Sigmoid colon (tissue), 4 donors: Measurements from ENCODE around the gene BLOC1S6.

ENCODE experiments used
- CTCF ChIP-seq, 4 experiments: fragments of 450-650 bp in 3 of 4; fragments of 200-600 bp in 1 of 4; IDR thresholded peaks; one replicate each; pipeline ENCODE4 v1.5.1; 2016 to 2019; ENCODE audit warnings: antibody characterized with exemption in 4 of 4, mild to moderate bottlenecking in 3 of 4, moderate library complexity in 2 of 4
- EP300 ChIP-seq, 4 donors: sonication (generic); formaldehyde crosslinking; IDR thresholded peaks; one replicate each; pipeline ENCODE4 v1.6.1; 2017; ENCODE audit warnings: antibody characterized with exemption in 4 of 4
- POLR2AphosphoS5 ChIP-seq, 4 donors: sonication (generic); formaldehyde crosslinking; IDR thresholded peaks; one replicate each; pipeline ENCODE4 v1.6.1; 2017; ENCODE audit warnings: antibody characterized with exemption in 4 of 4

- TF ChIP-seq CTCF (IDR thresholded peaks at IDR 0.05) (no peak), POLR2AphosphoS5 (IDR thresholded peaks at IDR 0.05) (no peak), EP300 (IDR thresholded peaks at IDR 0.05) (no peak)
These were observed 19.2 kb downstream of the BLOC1S6 start for GRCh38 chr15:45606413-45606812.
